ENCODE results near the gene ABITRAM.
"Not testable (repeated sequence)": the region's sequence is repeated elsewhere in the genome, so short reads cannot be mapped to it uniquely, and the experiment has no call there.

Gene ABITRAM

GRCh38 chr9:108933231-108933717 is 926 bp upstream of the ABITRAM start:
- DNase-seq = peak in 1 of 2 donors; percentile 53

GRCh38 chr9:108933718-108934322 is 380 bp upstream of the ABITRAM start, which contains the start of gene ELP1:
ELP1 (minus strand) TSS chr9:108934124; CDS start chr9:108931146, 2,978 bp downstream.
- peak; percentile 82 to 84 for DNase-seq

- DNase-seq = no peak
Measured at GRCh38 chr9:108937561-108938305, 3.5 kb downstream of the ABITRAM start.

- no peak for DNase-seq
Measured at GRCh38 chr9:108939975-108940374, 5.8 kb downstream of the ABITRAM start.

GRCh38 chr9:108950168-108950567 is 16.0 kb downstream of the ABITRAM start:
- no peak for DNase-seq

GRCh38 chr9:108951578-108951977 is 17.4 kb downstream of the ABITRAM start:
- no peak for DNase-seq

- DNase-seq = peak in 1 of 2 donors; percentile 65
Measured at GRCh38 chr9:108953983-108954574, 19.9 kb downstream of the ABITRAM start.

- no peak for DNase-seq
Measured at GRCh38 chr9:108956022-108956630, 21.9 kb downstream of the ABITRAM start.

GRCh38 chr9:108956631-108957026 is 22.4 kb downstream of the ABITRAM start:
- no peak for DNase-seq

- no peak for DNase-seq
Measured at GRCh38 chr9:108960331-108960730, 26.1 kb downstream of the ABITRAM start.

GRCh38 chr9:108961151-108961550 is 27.0 kb downstream of the ABITRAM start:
- DNase-seq = no peak

GRCh38 chr9:108963459-108964143 is 29.4 kb downstream of the ABITRAM start:
- no peak for DNase-seq

- peak in 1 of 2 donors; percentile 52 for DNase-seq
Measured at GRCh38 chr9:108967916-108968315, 33.7 kb downstream of the ABITRAM start.

- DNase-seq = not testable (repeated sequence)
Measured at GRCh38 chr9:108971392-108971791, 37.2 kb downstream of the ABITRAM start.

GRCh38 chr9:108972186-108972585 is 38.0 kb downstream of the ABITRAM start:
- no peak for DNase-seq

GRCh38 chr9:108972626-108973209 is 38.5 kb downstream of the ABITRAM start:
- no peak for DNase-seq

- DNase-seq = no peak
Measured at GRCh38 chr9:108973895-108974294, 39.7 kb downstream of the ABITRAM start.

- DNase-seq = no peak
Measured at GRCh38 chr9:108978205-108978604, 44.0 kb downstream of the ABITRAM start.

- DNase-seq = no peak
Measured at GRCh38 chr9:108980893-108981292, 46.7 kb downstream of the ABITRAM start.

GRCh38 chr9:108983885-108984284 is 49.7 kb downstream of the ABITRAM start:
- no peak for DNase-seq
